Prostate gland (tissue), 2 donors: ENCODE results near the gene TPO. TPM values are rescaled to one million over a fixed set of nuclear protein-coding genes. Genes with fewer than 3 reads are reported as not detected.

Experiments used
- DNase-seq: peaks from one replicate; pipeline ENCODE4 v3.0.0-alpha.2; 2019; ENCODE audit warnings: low spot score
- H3K27ac ChIP-seq, 2 donors: fragments of 200-600 bp; sonication (generic); 2 replicates each; pipeline ENCODE4 v1.5.1; 2017 to 2019
- H3K27me3 ChIP-seq: fragments of 200-600 bp; sonication (generic); replicated peaks from 2 replicates; pipeline ENCODE4 v1.5.1; 2019; ENCODE audit not compliant: insufficient read depth
- H3K36me3 ChIP-seq, 2 donors: fragments of 200-600 bp; sonication (generic); 1 replicate in 1 of 2; 2 replicates in 1 of 2; pipeline versions ENCODE4 v1.5.1 to v1.8.1; 2017 to 2019
- H3K4me1 ChIP-seq: fragments of 200-600 bp; sonication (generic); replicated peaks from 2 replicates; pipeline ENCODE4 v1.5.1; 2019
- H3K4me3 ChIP-seq, 2 donors: fragments of 200-600 bp; sonication (generic); 2 replicates each; pipeline ENCODE4 v1.5.1; 2017 to 2019
- H3K9me3 ChIP-seq: fragments of 200-600 bp; sonication (generic); 2 replicates; pipeline ENCODE4 v1.5.1; 2017
- POLR2A ChIP-seq: fragments of 450-650 bp; IDR thresholded peaks from one replicate; pipeline ENCODE4 v1.6.1; 2016; ENCODE audit warnings: antibody characterized with exemption, mild to moderate bottlenecking
- POLR2AphosphoS5 ChIP-seq: sonication (generic); formaldehyde crosslinking; IDR thresholded peaks from one replicate; pipeline ENCODE4 v1.6.1; 2017; ENCODE audit warnings: antibody characterized with exemption
- WGBS: methylation state at CpG from one replicate; pipeline ENCODE4 v1.1.5; 2018; 5-methylcytosine and 5-hydroxymethylcytosine counted together
- intact Hi-C: fragments of 100-400 bp; cut with DNase I; formaldehyde crosslinking; loops from one replicate; pipeline ENCODE4 v1.14.2; 2022
- total RNA-seq, 2 donors: library from RNA; depleted of rRNA; stranded (reverse); fragments of >200 nt; gene quantifications; one replicate each; pipeline ENCODE4 v1.1.0, GENCODE V29; 2016
- TF ChIP-seq, protein P1 (sequence below), 4 experiments: fragments of 200-600 bp in 2 of 4; fragments of 450-650 bp in 2 of 4; sonication (generic) in 2 of 4; IDR thresholded peaks; 1 replicate in 3 of 4; 2 replicates in 1 of 4; pipeline ENCODE4 v1.5.1; 2016 to 2019; ENCODE audit warnings: antibody characterized with exemption in 4 of 4, mild to moderate bottlenecking in 2 of 4, moderate library complexity in 2 of 4

The TPO gene
- total RNA-seq, 2 donors from 2014 or later: 0.82 to 1.4 TPM

DNA sequence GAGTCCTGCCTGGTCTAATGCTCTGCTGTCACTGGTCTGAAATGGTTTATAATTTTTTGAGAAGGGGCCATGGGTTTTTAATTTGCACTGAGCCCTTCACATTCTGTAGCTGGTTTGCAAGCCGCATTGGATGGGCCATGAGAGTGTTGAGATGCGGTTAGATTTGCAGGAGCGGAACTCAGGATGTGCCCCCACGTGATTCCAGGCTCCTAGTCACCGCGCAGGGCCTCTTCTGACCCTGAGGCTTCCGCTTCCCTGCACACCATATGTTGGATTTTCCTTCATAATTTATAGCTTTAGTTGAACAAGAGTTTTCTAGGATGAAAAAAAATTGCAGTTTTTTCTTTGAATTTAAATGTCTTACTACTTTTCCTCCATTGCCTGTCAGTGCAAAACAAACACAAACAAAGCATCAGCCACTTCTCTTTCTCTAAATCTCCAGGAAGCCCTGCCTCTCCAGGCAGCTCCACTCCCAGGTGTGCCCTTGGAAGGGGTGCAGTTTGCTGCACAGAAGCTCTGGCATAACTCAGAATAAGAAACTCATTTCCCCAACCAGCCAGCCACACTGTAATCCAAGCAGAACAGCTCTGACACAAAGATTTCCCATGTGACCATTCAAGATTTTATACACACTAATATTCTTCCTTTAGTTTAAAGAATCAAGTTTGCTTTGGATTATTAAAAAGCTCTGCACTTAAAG lies 18.4 kb upstream of the TPO start:
- no peak overlapping the region for H3K4me3 ChIP-seq
- no peak for DNase-seq
- no peaks in the 10 kb centered on the region for H3K36me3 ChIP-seq
- intact Hi-C loops: no loop called here
- no peaks in the 10 kb centered on the region for H3K9me3 ChIP-seq
- no peaks in the 10 kb centered on the region for H3K27me3 ChIP-seq
- no peak overlapping the region for H3K27ac ChIP-seq
- no peaks in the 10 kb centered on the region for H3K4me1 ChIP-seq
- TF ChIP-seq, protein P1, sequence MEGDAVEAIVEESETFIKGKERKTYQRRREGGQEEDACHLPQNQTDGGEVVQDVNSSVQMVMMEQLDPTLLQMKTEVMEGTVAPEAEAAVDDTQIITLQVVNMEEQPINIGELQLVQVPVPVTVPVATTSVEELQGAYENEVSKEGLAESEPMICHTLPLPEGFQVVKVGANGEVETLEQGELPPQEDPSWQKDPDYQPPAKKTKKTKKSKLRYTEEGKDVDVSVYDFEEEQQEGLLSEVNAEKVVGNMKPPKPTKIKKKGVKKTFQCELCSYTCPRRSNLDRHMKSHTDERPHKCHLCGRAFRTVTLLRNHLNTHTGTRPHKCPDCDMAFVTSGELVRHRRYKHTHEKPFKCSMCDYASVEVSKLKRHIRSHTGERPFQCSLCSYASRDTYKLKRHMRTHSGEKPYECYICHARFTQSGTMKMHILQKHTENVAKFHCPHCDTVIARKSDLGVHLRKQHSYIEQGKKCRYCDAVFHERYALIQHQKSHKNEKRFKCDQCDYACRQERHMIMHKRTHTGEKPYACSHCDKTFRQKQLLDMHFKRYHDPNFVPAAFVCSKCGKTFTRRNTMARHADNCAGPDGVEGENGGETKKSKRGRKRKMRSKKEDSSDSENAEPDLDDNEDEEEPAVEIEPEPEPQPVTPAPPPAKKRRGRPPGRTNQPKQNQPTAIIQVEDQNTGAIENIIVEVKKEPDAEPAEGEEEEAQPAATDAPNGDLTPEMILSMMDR (IDR thresholded peaks at IDR 0.05): no peak
- TF ChIP-seq POLR2A (no peak), POLR2AphosphoS5 (no peak)
- 88% methylated on average over 7 of the region's 7 CpGs for WGBS

DNA sequence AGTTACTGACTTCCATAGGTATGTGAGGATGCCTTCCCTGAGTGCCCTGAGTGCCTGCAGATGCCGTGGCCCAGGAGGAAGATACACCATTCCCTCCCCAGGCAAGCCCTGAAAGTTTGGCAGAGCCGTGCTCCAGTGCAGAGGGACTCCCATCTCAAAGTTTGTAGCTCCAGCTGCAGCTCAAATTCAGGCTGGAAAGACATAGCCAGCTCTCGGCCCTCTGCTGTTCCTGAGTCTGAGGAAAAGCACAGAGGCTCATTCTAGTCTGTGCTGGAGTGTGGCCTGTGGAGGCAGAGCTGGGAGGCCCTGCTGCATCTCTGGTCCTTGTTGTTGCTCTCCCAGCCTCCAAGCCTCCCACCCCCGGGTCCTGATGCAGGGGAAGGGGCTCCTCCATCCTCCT lies 15.9 kb upstream of the TPO start:
- TF ChIP-seq POLR2A: no peak
- TF ChIP-seq, protein P1 (IDR thresholded peaks at IDR 0.05): no peak
- TF ChIP-seq POLR2AphosphoS5: no peak
- H3K27ac ChIP-seq: no peak overlapping the region
- no peaks in the 10 kb centered on the region for H3K4me1 ChIP-seq
- no peaks in the 10 kb centered on the region for H3K36me3 ChIP-seq
- no peak for DNase-seq
- 51% methylated on average over 4 of the region's 4 CpGs for WGBS
- intact Hi-C loops: no loop called here
- no peak overlapping the region for H3K4me3 ChIP-seq
- H3K27me3 ChIP-seq: no peaks in the 10 kb centered on the region
- H3K9me3 ChIP-seq: no peaks in the 10 kb centered on the region

DNA sequence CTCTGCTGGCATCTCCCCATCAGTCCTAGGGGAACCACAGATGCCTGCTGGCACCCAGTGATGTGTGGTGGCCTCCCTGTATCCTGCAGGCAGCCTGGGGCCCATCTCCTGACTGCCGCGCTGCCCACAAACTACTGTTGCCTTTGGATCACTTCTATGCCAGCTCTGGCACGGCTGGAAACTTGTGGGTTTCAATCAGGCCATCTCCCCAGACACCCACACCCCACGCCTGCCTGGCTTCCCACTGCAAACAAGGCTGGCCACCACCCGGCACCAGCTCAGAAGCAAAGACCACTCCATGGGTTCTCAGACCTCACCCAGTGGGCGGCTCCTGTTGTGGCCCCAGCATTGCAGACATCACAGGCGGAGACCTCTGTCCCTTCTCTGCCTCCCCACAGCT lies 15.1 kb upstream of the TPO start:
- H3K4me3 ChIP-seq: no peak overlapping the region
- H3K27me3 ChIP-seq: no peaks in the 10 kb centered on the region
- H3K4me1 ChIP-seq: no peaks in the 10 kb centered on the region
- DNase-seq: no peak
- TF ChIP-seq POLR2AphosphoS5 (no peak), POLR2A (no peak)
- TF ChIP-seq, protein P1 (IDR thresholded peaks at IDR 0.05): no peak
- no peak overlapping the region for H3K27ac ChIP-seq
- no peaks in the 10 kb centered on the region for H3K9me3 ChIP-seq
- WGBS: 91% methylated on average over 7 of the region's 7 CpGs
- intact Hi-C loops: no loop called here
- no peaks in the 10 kb centered on the region for H3K36me3 ChIP-seq

DNA sequence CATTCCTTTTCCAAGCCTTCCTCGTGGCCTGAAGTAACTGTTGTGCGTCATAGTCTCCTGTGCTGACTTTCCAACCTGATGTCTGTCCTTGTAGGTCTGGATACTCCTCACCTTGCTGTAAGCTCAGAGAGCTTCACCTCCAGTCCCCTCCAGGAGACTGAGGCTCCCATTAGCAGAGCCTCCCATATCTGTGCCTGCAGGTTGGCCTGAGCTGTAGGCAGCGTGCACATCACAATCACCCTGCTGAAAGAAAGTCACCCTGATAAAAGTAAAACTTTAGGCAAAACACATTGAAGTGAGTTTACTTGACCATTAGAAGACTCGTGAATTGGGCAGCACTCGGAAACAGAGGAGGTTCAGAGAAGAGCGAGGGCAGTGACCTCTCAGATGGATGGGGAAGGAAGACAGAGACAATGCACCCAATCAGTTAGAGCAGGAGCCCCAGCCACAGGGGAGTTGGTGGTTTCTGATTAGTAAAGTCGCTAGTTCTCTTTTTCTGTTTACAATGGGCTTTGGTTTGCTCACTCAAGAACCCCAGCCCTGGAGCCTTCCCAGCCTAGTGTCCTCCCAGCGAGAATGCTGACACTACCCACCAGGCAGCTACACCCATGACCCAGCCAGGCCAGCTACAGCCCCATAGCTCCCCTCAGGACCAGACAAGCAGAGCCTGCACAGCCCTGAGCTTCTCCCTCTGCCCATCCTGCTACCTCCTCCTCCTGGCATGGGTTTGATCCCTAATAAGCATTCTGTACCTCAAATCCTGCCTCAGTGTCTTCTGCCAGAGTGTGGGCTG lies 12.1 kb upstream of the TPO start:
- WGBS: 69% methylated on average over 8 of the region's 8 CpGs

More for the DNA sequence above, 12.1 kb upstream of the TPO start:
- intact Hi-C loops: no loop called here
- Histone ChIP-seq H3K4me3 (no peak overlapping the region), H3K27ac (no peak overlapping the region), H3K4me1 (no peaks in the 10 kb centered on the region), H3K27me3 (no peaks in the 10 kb centered on the region), H3K36me3 (no peaks in the 10 kb centered on the region), H3K9me3 (no peaks in the 10 kb centered on the region)
- no peak for DNase-seq
- no peak for TF ChIP-seq POLR2A
- TF ChIP-seq, protein P1 (IDR thresholded peaks at IDR 0.05): no peak
- no peak for TF ChIP-seq POLR2AphosphoS5
